GM18907 (cell line): Measurements from ENCODE around the gene WASL.
A peak's percentile ranks its signal among the peaks of the same experiment; 100 is the strongest.

Experiments
- ATAC-seq: cut with Tn5 transposase; IDR thresholded peaks from one replicate; pipeline ENCODE4 v1.9.1; 2021; ENCODE audit warnings: mild to moderate bottlenecking, moderate library complexity; ENCODE audit not compliant: unreplicated experiment

The WASL gene

GRCh38 chr7:123705211-123705901, 43.4 kb downstream of the WASL start:
- no peak for ATAC-seq

DNA sequence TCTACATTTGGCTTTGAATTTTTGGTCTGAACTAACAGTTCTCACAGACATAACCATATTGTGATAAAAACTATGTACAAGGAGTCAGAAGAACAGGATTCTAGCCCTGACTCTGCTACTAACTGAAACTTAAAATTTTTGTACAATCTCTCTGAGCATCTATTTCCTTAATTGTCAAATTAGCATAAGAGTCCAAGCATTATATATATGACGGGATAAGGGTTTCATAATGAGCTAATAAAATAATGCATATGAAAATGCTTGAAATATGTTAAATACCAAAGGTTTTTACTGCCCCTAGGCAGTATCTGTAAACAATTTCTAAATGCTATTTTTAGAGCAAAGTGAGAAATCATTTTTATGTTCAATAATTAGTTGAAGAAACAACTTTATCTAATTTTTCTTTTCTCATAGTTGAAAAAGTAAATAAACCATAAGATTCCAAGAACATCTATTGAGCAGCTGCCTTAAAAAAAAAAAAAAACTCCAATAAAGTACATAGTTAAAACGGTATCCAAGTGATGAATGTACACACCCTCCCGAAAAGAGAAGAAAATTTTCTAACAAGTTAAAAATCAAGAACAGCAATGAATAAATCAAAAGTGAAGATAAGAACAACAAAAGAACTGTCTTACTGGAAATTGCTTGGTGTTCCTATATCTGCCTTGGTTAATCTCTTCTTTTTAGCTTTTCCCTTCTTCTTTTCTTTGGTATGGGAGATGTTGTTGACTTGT, 52.7 kb downstream of the WASL start:
- no peak for ATAC-seq

DNA sequence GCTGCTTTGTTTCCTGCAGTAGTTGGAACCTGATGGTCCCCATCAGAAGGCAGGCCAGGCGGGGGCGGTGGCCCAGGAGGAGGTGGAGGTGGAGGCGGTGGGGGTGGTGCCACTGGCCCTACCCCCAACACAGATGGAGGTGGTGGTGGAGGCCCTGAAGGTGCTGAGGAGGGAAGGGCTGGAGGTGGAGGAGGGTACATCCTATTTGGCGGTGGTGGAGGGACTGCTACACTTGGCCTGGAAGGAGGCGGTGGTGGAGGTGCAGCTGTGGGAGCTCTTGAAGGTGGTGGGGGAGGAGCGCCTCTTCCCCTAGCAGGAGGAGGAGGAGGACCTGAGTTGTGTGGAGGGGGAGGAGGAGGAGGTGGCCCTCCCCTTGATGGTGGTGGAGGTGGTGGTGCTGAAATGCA, 56.3 kb downstream of the WASL start:
- no peak for ATAC-seq

GRCh38 chr7:123690550-123690949, 58.3 kb downstream of the WASL start:
- no peak for ATAC-seq

DNA sequence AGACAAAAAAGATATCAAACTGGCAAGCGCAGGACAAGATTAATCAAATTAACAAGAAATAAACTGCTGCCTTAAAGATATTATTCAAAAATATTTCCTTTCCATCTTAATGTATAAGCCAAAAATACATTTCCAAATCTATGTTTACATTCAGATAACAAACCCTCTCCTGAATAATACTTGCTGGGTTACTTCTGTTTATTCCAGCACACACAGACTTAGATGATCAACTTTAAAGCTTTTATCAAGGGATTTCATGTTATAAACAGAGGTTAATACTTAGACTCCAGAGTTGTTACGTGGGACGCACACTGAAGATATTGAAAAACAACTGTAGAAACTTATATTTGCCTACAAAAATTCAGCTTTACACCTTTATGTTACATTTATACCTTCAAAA, 59.6 kb downstream of the WASL start:
- ATAC-seq = no peak

- ATAC-seq = no peak
Observed at GRCh38 chr7:123687727-123688126, 61.1 kb downstream of the WASL start.

GRCh38 chr7:123687161-123687560, 61.6 kb downstream of the WASL start:
- no peak for ATAC-seq

- ATAC-seq = peak; percentile 71
Observed at GRCh38 chr7:123682690-123683089, 66.1 kb downstream of the WASL start.

DNA sequence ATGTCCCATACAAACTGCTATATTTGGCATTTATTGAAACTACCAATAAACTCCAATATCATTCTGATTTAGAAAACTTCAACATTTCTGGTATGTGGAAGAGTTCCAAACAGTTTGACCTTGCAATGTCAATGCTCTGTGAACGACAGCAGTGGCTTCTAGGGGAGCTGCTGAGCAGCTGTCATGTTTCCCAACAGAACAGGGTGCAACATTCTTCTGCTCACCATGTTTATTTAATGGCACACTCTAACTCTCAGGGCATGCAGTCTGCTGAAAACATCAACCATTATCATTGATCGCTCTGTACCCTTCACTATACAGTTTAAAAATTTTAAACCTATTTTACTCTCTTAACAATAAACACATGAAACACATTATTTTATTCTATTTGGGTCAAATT, 67.2 kb downstream of the WASL start:
- ATAC-seq = no peak

DNA sequence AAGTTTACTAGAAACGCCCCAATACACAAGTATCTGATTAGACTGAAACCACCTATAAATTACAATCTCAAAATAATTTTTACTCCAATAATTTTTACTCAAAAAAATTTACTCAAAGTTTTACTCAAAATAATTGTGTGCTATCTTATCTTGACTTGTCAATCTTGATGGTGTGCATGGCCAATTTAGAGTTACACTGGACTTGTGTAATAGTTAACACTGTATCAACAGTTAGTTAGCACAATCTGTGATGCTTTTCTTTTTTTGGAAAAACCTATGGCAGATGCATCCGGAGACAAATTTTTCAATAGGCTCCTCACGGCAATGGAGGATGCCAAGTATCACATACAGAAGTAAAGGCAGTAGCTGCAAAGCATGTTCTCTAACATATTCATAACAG, 68.2 kb downstream of the WASL start:
- ATAC-seq = no peak

GRCh38 chr7:123679614-123680013, 69.2 kb downstream of the WASL start:
- ATAC-seq = no peak

GRCh38 chr7:123677061-123677715, 71.6 kb downstream of the WASL start:
- no peak for ATAC-seq

- no peak for ATAC-seq
Observed at GRCh38 chr7:123675181-123675473, 73.7 kb downstream of the WASL start.

DNA sequence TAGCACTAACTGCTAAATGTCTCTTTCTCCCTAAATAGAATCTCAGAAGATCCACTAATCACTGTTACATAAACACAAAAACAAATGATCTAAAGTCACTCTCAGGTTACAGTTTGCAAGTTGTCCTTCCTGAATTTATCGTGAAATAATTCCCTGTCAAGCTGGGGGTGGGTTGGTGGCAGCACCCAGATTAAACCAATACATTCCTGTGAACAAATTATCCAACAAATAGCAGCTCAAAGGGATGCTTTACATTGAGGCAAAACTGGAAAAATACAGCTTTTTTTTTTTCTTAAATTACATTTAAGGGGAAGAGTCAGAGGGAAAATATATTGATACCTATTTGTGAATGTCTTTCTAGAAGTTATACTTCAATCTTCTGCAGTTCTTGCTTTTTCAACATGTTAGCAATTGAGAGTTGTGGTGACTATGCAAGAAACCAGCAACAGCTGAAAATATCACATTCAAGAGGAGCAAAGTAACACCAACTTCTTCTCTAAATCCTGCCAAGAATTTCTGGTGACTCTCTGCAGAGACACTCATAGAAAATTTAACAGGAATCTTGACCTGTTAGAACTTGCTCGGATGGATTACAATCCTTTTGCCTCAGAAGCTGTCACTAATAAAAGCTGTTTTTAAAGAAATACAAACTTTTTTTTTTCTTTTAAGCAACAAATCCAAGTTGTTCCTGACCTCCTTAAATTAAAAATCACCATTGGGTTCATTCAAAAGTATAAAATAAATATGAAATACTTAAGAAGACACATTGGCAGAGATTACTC, 74.2 kb downstream of the WASL start:
- no peak for ATAC-seq

- no peak for ATAC-seq
Observed at GRCh38 chr7:123673752-123674398, 74.9 kb downstream of the WASL start.

DNA sequence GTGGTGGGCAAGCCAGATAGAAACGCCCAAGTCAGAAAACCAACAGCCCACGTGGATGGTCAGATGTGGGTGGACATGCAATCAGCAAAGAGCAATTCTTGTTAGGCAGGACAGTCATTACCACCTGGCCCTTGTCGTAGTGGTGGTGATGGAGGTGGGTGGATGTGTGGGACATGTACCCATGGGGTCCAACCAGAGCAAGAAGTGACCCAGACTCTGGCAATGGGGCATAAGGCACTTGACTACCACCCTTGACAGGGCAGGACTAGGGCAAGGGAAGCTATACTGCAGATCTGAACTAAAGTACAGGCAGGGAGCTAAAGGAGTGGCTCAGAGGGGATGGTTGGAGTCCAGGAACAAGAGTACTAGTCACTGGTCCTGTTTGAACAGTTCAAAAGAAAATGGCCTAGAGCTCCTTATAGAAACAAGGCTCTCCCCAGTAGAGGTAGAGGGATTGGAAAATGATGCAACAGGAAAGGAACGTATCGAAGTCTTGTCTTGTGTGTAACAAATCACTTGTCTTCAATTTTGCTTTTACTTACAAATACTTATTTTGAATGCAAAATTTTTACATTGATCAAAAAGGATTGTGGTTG, 75.6 kb downstream of the WASL start:
- ATAC-seq = no peak

GRCh38 chr7:123669485-123669884, 79.3 kb downstream of the WASL start:
- no peak for ATAC-seq

- no peak for ATAC-seq
Observed at GRCh38 chr7:123666492-123666891, 82.3 kb downstream of the WASL start.

DNA sequence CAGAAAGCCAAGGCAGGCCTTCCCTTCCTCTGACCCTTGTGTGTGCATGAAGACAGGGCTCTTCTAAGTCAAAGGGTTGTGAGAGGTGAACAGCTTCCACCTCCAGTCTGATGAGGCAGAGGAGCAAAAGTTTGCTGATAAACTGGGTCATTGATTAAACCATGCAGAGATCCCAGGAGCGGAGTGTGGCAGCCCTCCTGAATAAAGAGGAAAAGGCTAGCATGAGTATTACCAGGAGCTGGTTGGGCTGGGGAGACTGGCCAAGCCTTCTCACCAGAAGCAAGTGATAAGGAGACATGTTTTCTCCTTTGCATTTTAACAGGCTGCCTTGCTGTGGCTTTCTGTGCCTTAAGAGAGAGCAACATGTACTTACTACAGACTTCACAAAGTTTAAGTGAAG, 82.9 kb downstream of the WASL start:
- ATAC-seq = no peak

GRCh38 chr7:123665157-123665556, 83.6 kb downstream of the WASL start:
- ATAC-seq = no peak

- ATAC-seq = no peak
Observed at GRCh38 chr7:123663200-123663599, 85.6 kb downstream of the WASL start.
